Gastroesophageal sphincter (tissue), 3 donors: ENCODE measurements around the gene RPS6KB2.

ENCODE experiments used
- POLR2A ChIP-seq, 2 donors: fragments of 450-650 bp; IDR thresholded peaks; one replicate each; pipeline ENCODE4 v1.6.1; 2017; ENCODE audit warnings: antibody characterized with exemption in 2 of 2, mild to moderate bottlenecking in 2 of 2, moderate library complexity in 1 of 2
- POLR2AphosphoS5 ChIP-seq: sonication (generic); formaldehyde crosslinking; IDR thresholded peaks from one replicate; pipeline ENCODE4 v1.6.1; 2017; ENCODE audit warnings: antibody characterized with exemption
- TF ChIP-seq, protein P1 (sequence below), 4 experiments: fragments of 200-600 bp in 2 of 4; fragments of 450-650 bp in 2 of 4; sonication (generic) in 1 of 4; IDR thresholded peaks; one replicate each; pipeline ENCODE4 v1.5.1; 2017 to 2019; ENCODE audit warnings: antibody characterized with exemption in 4 of 4, mild to moderate bottlenecking in 2 of 4, moderate library complexity in 2 of 4

DNA sequence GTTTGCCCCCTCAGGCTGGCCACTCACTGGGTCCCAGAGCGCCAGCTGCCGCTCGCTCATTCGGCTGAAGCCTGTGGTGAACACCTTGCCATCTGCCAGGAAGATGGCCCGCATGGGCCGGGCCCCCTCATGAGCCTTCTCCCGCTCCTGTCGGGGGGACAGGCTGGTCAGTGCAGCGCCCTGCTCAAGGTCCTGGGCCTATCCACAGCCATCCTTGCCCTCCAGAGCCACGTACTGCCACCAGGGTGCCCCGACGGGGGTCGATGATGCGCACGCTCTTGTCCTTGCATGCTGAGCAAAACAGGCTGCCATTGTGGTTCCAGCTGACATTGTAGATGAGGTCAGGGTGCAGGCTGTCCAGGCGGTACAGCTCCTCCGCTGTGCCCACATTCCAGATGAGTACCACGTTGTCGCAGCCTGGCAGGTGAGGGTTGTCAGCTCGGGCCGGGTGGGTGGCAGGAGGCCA lies 12.8 kb downstream of the RPS6KB2 start:
- TF ChIP-seq POLR2AphosphoS5 = no peak
- TF ChIP-seq, protein P1, sequence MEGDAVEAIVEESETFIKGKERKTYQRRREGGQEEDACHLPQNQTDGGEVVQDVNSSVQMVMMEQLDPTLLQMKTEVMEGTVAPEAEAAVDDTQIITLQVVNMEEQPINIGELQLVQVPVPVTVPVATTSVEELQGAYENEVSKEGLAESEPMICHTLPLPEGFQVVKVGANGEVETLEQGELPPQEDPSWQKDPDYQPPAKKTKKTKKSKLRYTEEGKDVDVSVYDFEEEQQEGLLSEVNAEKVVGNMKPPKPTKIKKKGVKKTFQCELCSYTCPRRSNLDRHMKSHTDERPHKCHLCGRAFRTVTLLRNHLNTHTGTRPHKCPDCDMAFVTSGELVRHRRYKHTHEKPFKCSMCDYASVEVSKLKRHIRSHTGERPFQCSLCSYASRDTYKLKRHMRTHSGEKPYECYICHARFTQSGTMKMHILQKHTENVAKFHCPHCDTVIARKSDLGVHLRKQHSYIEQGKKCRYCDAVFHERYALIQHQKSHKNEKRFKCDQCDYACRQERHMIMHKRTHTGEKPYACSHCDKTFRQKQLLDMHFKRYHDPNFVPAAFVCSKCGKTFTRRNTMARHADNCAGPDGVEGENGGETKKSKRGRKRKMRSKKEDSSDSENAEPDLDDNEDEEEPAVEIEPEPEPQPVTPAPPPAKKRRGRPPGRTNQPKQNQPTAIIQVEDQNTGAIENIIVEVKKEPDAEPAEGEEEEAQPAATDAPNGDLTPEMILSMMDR (IDR thresholded peaks at IDR 0.05) = no peak
- no peak for TF ChIP-seq POLR2A (IDR thresholded peaks at IDR 0.05)
